Keratinocyte (primary cell): ENCODE measurements around the gene TYROBP. TPM values are rescaled to one million over a fixed set of nuclear protein-coding genes. Genes with fewer than 3 reads are reported as not detected.
A peak's percentile ranks its signal among the peaks of the same experiment; 100 is the strongest.

ENCODE experiments used
- DNase-seq: peaks from one replicate; pipeline ENCODE4 v3.0.0-alpha.2; 2011; ENCODE audit warnings: low read depth, missing footprints, low spot score
- FAIRE-seq: peaks from 2 replicates; lab custom pipeline; 2011; peaks lifted over from hg19 to GRCh38; lab: Jason Lieb, UNC
- H2AFZ ChIP-seq: 2 replicates; pipeline ENCODE4 v1.6.0; 2012; ENCODE audit warnings: low read length, control low read depth, inconsistent platforms; ENCODE audit not compliant: control insufficient read depth
- H3K27ac ChIP-seq: 2 replicates; pipeline ENCODE4 v1.5.1; 2011; ENCODE audit warnings: low read length; ENCODE audit not compliant: control insufficient read depth, insufficient read depth
- H3K27me3 ChIP-seq: 3 replicates; pipeline ENCODE4 v1.6.0; 2011; ENCODE audit warnings: low read length; ENCODE audit not compliant: control insufficient read depth, insufficient read depth; ENCODE audit errors: extremely low read depth
- H3K36me3 ChIP-seq, 2 experiments: 2 replicates in 1 of 2; 3 replicates in 1 of 2; pipeline ENCODE4 v1.5.1; 2011; ENCODE audit warnings: low read length in 2 of 2, mild to moderate bottlenecking in 1 of 2; ENCODE audit not compliant: control insufficient read depth in 2 of 2, insufficient read depth in 2 of 2; ENCODE audit errors: extremely low read depth in 1 of 2
- H3K4me1 ChIP-seq: 3 replicates; pipeline ENCODE4 v1.5.1; 2011; ENCODE audit warnings: low read length; ENCODE audit not compliant: control insufficient read depth, insufficient read depth; ENCODE audit errors: extremely low read depth
- H3K4me2 ChIP-seq: 3 replicates; pipeline ENCODE4 v1.6.0; 2011; ENCODE audit warnings: low read depth, low read length; ENCODE audit not compliant: control insufficient read depth, insufficient read depth; ENCODE audit errors: extremely low read depth
- H3K4me3 ChIP-seq, 3 experiments: fragments of 200-600 bp in 1 of 3; sonication (generic) in 1 of 3; 2 replicates in 2 of 3; 3 replicates in 1 of 3; pipeline ENCODE4 v1.5.1; 2011 to 2016; ENCODE audit warnings: low read length in 3 of 3, mild to moderate bottlenecking in 3 of 3, control low read depth in 2 of 3, inconsistent platforms in 1 of 3, low read depth in 1 of 3, mixed read lengths in 1 of 3, mixed run types in 1 of 3, moderate library complexity in 1 of 3; ENCODE audit not compliant: control insufficient read depth in 2 of 3, insufficient read depth in 2 of 3; ENCODE audit errors: extremely low read depth in 1 of 3
- H3K79me2 ChIP-seq: 2 replicates; pipeline ENCODE4 v1.6.0; 2012; ENCODE audit warnings: low read length; ENCODE audit not compliant: control insufficient read depth, insufficient read depth
- H3K9ac ChIP-seq: 3 replicates; pipeline ENCODE4 v1.6.0; 2011; ENCODE audit warnings: low read length; ENCODE audit not compliant: control insufficient read depth, insufficient read depth; ENCODE audit errors: extremely low read depth
- H3K9me1 ChIP-seq: 3 replicates; pipeline ENCODE4 v1.6.0; 2011; ENCODE audit warnings: low read length; ENCODE audit not compliant: control insufficient read depth, insufficient read depth; ENCODE audit errors: extremely low read depth
- H3K9me3 ChIP-seq: 2 replicates; pipeline ENCODE4 v1.5.1; 2012; ENCODE audit warnings: low read depth, low read length; ENCODE audit not compliant: control insufficient read depth
- H4K20me1 ChIP-seq: 3 replicates; pipeline ENCODE4 v1.6.0; 2011; ENCODE audit warnings: low read length; ENCODE audit not compliant: control insufficient read depth, insufficient read depth; ENCODE audit errors: extremely low read depth
- CTCF ChIP-seq, 3 experiments: IDR thresholded peaks in 1 of 3; conservative IDR thresholded peaks in 1 of 3; optimal IDR thresholded peaks in 1 of 3; 2 replicates in 2 of 3; 3 replicates in 1 of 3; pipeline versions ENCODE3 to v1.5.1; 2011; ENCODE audit warnings: low read length in 3 of 3, mild to moderate bottlenecking in 3 of 3, moderate library complexity in 2 of 3, control low read depth in 1 of 3, inconsistent platforms in 1 of 3; ENCODE audit not compliant: insufficient read depth in 2 of 3; ENCODE audit errors: extremely low read depth in 1 of 3
- EZH2 ChIP-seq: IDR thresholded peaks from one replicate; pipeline ENCODE4 v1.6.1; 2012; ENCODE audit warnings: inconsistent platforms, mild to moderate bottlenecking, low read length, moderate library complexity
- dilution Hi-C: fragments of 300-500 bp; cut with MboI; formaldehyde crosslinking; loops from one replicate; pipeline ENCODE4 v1.7.0; 2020; ENCODE audit warnings: low sequenced_read_pairs; ENCODE audit not compliant: extremely low pct_ligation_motif_present
- polyA plus RNA-seq, 5 experiments: library from polyadenylated mRNA; depleted of rRNA in 3 of 5; stranded (reverse) in 3 of 5; stranded (forward) in 1 of 5; unstranded in 1 of 5; fragments of >200 nt; gene quantifications; 1 replicate in 1 of 5; 2 replicates in 3 of 5; 3 replicates in 1 of 5; pipeline versions ENCODE4 v1.2.1 to v1.2.3, GENCODE V29; 2011 to 2012; ENCODE audit warnings: missing spikeins in 2 of 5, low read depth in 1 of 5, low replicate concordance in 1 of 5

TYROBP gene
- polyA plus RNA-seq, 1 donor (not counting 4 experiments of a cell fraction or from before 2014, with no cell fraction given): not detected

DNA sequence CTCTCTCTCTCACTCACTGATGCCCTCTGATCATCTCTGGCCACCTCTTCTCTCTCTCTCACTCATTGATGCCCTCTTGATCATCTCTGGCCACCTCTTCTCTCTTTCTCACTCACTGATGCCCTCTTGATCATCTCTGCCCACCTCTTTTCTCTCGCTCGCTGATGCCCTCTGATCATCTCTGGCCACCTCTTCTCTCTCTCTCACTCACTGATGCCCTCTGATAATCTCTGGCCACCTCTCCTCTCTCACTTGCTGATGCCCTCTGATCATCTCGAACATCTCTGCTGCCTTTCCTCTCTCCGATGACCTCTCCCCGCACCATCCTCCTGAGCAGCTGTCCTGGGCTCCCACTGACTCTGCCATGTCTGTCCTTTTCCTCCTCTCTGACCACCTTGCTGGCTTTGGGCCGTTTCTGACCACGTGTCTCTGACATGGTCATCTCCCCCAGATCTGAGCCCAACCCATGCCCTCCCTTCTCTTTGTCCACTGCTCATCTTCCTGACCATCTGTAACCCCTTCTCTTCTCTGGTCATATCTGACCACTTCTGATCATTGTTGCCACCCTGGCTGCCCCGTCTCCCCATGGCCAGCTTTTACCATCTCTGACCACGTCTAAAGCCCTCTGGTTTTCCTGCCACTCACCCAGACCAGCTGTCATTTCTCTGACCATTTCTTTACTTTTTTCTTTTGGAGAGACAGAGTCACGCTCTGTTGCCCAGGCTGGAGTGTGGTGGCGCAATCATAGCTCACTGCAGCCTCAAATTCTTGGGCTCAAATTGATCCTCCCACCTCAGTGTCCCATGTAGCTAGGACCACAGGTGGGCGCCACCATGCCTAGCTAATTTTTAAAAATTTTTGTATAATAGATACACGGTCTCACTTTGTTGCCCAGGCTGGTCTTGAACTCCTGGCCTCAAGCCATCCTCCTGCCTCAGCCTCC is 30.5 kb upstream of the TYROBP start:
- H3K9me1 ChIP-seq: no peaks in the 10 kb centered on the region
- no peak overlapping the region for H3K9ac ChIP-seq
- no peaks in the 10 kb centered on the region for H4K20me1 ChIP-seq
- H3K4me3 ChIP-seq: peak overlapping the region in 1 of 3 experiments; percentile 60
- no peak overlapping the region for H2AFZ ChIP-seq
- dilution Hi-C loops: no loop called here
- TF ChIP-seq EZH2 (no peak), CTCF (optimal IDR thresholded peaks at IDR 0.05 in 1 of 3, IDR thresholded peaks at IDR 0.05 in 1 of 3, conservative IDR thresholded peaks at IDR 0.05 in 1 of 3; ENCODE audit: extremely low read depth in 1 of 3, insufficient read depth in 2 of 3, low read length in 3 of 3) (no peak)
- no peak overlapping the region for H3K27ac ChIP-seq
- H3K36me3 ChIP-seq: peaks cover 0 to 1% of the 10 kb centered on the region in 2 experiments
- H3K9me3 ChIP-seq: no peaks in the 10 kb centered on the region
- no peak for DNase-seq
- FAIRE-seq: no peak
- H3K4me2 ChIP-seq: peak overlapping the region; percentile 81
- peaks cover 19% of the 10 kb centered on the region for H3K4me1 ChIP-seq
- no peaks in the 10 kb centered on the region for H3K27me3 ChIP-seq
- peaks cover 9% of the 10 kb centered on the region for H3K79me2 ChIP-seq

DNA sequence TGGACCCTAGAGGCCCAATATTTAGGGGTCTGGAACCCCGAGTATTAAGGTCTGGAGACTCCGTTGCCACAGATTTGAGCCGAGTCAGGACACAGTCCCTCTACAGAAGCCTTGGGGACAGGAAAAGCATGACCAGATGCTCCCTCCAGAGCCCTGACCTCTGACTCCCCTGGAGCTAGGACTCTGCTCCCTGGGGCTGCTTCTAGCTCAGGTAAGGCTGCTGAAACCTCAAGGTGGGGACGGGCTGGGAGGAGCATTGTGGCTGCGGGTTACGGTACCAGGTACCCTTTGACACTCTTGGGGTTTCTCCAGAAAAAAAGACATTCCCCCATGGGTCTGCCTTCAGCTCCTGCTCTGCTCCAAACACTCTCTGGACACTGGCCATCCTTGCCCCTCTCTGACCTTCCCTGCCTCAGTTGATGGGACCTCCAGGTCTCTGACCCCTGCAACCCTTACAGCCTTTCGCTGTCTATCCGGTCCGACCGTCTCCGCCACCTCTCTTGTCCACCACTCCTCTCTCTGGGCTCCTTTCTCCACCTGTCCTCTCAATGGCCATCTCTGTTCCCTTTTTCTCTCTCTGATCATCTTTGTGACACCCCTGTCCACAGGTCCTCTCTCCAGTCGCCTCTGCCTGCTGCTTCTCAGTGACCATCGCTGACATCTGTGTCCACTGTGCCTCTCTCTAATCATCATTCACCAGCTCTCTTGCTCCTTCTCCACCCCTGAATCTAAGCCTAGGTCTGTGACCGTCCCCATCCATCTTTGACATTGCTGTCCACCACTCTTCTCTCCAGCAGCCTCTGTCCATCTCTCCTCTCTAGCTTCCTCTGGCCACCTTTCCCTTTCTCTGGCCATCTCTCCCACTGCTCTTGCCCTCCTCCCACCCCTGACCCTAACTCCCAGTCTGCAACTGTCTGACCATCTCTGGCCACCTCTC is 29.5 kb upstream of the TYROBP start:
- DNase-seq: no peak
- Histone ChIP-seq H2AFZ (no peak overlapping the region), H3K9me1 (no peaks in the 10 kb centered on the region), H3K36me3 (peaks cover 0 to 1% of the 10 kb centered on the region in 2 experiments), H3K4me2 (peak overlapping the region; percentile 81), H3K79me2 (peaks cover 9% of the 10 kb centered on the region), H3K27ac (no peak overlapping the region), H3K27me3 (no peaks in the 10 kb centered on the region), H3K4me3 (peak overlapping the region; percentile 60 to 89 (median 74)), H4K20me1 (no peaks in the 10 kb centered on the region), H3K9me3 (no peaks in the 10 kb centered on the region), H3K9ac (peak overlapping the region; percentile 76), H3K4me1 (peaks cover 19% of the 10 kb centered on the region)
- FAIRE-seq: peak; percentile 43
- dilution Hi-C loops: no loop called here
- TF ChIP-seq EZH2 (no peak), CTCF (optimal IDR thresholded peaks at IDR 0.05 in 1 of 3, IDR thresholded peaks at IDR 0.05 in 1 of 3, conservative IDR thresholded peaks at IDR 0.05 in 1 of 3; ENCODE audit: extremely low read depth in 1 of 3, insufficient read depth in 2 of 3, low read length in 3 of 3) (no peak)
